Thyroid gland (tissue), 4 donors: ENCODE data around the gene ERAL1.

Experiments used
- CTCF ChIP-seq, 6 experiments: fragments of 200-600 bp in 3 of 6; fragments of 450-650 bp in 3 of 6; sonication (generic) in 3 of 6; IDR thresholded peaks; one replicate each; pipeline ENCODE4 v1.5.1; 2016 to 2019; ENCODE audit warnings: antibody characterized with exemption in 6 of 6, mild to moderate bottlenecking in 2 of 6, inconsistent platforms in 1 of 6, moderate library complexity in 1 of 6
- POLR2A ChIP-seq, 2 donors: fragments of 450-650 bp; IDR thresholded peaks; one replicate each; pipeline ENCODE4 v1.6.1; 2017; ENCODE audit warnings: antibody characterized with exemption in 2 of 2, mild to moderate bottlenecking in 2 of 2, moderate library complexity in 1 of 2

GRCh38 chr17:28878158-28878910, 23.5 kb downstream of the ERAL1 start:
- TF ChIP-seq CTCF (IDR thresholded peaks at IDR 0.05) (no peak), POLR2A (IDR thresholded peaks at IDR 0.05) (no peak)
